ENCODE data around the gene TMED9.
A peak's percentile ranks its signal among the peaks of the same experiment; 100 is the strongest.

TMED9 gene

DNA sequence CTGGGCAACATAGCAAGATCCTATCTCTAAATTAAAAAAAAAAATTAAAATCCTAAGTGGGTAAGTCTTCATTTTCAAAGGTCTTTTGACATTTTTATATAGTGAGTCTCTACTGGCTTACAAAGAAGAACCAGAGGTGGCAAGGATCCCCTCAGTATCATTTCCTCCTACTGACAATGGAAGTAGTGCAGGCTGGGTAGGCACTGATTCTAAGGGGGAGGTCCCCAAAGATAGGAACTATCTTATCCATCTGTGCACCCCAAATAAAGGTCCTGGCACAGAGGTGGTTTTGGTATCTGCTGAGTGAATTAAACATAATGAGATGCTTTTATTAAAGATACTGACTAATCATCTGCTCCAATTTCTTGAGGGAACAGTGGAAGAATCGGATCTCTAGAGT is 41.9 kb upstream of the TMED9 start:
- no peak for TF ChIP-seq ZFX (IDR thresholded peaks at IDR 0.05)
- TF ChIP-seq, protein P1, sequence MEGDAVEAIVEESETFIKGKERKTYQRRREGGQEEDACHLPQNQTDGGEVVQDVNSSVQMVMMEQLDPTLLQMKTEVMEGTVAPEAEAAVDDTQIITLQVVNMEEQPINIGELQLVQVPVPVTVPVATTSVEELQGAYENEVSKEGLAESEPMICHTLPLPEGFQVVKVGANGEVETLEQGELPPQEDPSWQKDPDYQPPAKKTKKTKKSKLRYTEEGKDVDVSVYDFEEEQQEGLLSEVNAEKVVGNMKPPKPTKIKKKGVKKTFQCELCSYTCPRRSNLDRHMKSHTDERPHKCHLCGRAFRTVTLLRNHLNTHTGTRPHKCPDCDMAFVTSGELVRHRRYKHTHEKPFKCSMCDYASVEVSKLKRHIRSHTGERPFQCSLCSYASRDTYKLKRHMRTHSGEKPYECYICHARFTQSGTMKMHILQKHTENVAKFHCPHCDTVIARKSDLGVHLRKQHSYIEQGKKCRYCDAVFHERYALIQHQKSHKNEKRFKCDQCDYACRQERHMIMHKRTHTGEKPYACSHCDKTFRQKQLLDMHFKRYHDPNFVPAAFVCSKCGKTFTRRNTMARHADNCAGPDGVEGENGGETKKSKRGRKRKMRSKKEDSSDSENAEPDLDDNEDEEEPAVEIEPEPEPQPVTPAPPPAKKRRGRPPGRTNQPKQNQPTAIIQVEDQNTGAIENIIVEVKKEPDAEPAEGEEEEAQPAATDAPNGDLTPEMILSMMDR (conservative IDR thresholded peaks at IDR 0.05), result no peak
- H3K27ac ChIP-seq, result no peak overlapping the region

DNA sequence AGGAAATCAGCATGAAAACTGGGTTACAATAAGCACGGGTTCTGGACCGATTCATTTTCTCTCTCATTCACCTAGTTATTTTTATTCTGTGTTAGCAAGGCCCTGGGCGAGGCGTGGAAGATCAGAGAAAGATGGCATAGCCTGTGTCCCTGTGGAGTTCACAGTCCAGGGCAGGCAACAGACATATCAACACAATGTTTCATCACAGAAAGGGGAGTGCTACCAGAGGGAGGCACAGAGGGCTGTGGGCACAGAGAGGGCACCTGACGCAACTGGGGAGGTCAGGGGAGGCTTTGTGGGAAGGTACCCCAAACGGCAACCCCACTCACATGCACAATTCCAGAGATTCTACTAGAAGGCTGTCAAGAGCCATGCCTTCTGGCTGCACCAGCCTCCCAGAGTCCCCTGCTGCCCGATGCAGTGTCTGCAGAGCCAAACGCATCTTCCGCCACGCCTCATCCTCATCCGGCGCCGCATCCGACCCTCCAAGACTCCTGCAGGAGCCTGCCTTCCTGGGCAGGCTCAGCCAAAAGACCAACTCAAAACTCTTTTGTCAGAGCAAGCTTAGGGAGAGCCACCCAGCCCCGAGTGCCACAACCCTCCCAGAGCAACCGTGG is 39.1 kb upstream of the TMED9 start:
- H3K27ac ChIP-seq, result peak overlapping the region; percentile 85
- TF ChIP-seq, protein P1 (conservative IDR thresholded peaks at IDR 0.05), result no peak
- no peak for TF ChIP-seq ZFX (IDR thresholded peaks at IDR 0.05)

DNA sequence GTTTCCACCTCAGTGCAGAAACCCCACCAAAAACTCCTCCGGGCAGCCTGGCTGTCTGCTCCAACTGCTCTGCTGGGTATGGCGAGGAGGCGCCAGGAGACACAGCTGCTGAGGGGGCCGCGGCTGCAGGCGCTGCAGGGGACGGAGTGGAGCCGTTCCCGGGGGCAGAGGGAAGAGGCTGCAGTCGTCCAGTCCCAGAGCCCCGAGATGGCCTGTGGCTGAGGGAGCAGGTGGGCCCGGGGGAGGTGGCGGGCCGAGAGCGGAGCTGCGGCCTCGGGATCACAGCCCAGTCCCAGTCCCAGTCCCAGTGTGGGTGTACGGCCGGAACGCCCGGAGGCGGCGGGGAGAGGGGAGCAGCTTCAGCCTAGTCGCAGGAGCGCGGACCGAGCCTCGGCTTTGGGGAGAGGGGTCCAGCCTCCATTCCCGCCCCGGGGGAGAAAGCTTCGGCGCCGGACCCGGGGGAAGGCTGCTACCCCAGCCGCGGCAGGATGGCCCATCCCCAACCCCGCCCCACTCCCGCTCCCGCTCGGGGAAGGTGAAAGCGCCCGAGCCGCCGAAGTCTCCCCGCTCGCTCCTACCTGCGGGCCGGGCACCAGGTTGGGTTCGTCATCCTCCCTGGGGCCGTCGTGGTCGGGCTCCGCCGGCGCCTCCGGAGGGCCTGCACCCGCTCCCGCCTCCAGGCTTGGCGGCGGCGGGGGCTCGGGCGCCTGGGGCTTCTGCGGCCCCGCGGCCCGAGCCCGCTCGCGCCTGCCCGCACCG is 38.2 kb upstream of the TMED9 start:
- peak overlapping the region; percentile 85 for H3K27ac ChIP-seq
- TF ChIP-seq ZFX (IDR thresholded peaks at IDR 0.05), result peak; percentile 76
- TF ChIP-seq, protein P1 (conservative IDR thresholded peaks at IDR 0.05), result no peak

DNA sequence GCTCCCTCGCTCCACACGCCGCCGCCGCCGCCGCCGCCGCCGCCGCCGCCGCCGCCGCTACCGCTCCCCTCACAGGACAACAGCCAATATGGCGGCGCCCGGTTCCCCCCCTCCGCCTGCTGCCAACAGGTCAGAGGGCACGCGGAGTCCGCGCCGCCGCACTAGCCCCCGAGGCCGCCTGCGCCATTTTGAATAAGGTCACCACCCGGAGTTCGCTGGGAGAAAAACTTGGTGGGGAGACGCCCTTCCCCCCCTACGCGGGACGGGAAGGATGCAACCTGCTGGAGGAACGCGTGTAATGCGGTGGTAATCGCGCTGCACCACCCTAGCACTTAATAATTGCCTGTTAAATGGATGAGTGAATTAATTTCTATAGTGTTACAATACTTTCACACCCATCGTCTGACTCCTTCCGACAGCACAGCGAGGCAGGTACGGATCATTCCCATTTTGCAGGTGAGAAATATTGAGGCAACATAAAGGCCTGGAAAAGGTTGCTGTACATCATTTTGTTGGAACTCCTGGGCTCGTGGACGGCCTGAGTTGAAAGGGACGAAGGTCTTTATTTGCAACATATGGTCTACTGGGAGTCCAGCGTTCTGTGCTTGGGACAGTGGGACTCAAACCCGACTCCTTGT is 37.4 kb upstream of the TMED9 start, which contains the start of gene FAM193B:
TSS of gene FAM193B (minus strand) at position 90 of the 638 bp plus-strand sequence. CDS start 105 bp downstream, outside the sequence.
- no peak for TF ChIP-seq ZFX (IDR thresholded peaks at IDR 0.05)
- TF ChIP-seq, protein P1 (conservative IDR thresholded peaks at IDR 0.05), result peak; percentile 43
- peak within 1 kb of the TSS; percentile 85 for H3K27ac ChIP-seq

DNA sequence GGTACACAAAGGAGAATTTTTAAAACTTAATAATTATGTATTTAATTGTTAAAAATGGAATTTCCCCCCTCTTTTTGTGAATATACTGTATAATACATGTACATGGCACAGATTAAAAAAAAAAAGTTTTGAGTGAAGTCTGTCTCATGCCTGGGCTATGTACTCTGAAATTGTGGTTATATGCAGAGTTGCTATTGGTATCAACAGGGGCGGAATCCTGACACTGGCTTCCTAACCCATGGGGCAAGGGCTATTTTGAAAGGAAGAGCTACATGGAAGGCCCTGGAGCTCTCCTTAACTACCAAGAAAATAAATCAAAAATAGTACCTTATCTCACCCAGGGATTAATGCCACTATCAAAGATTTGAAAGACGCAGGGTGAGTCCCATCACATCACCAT is 36.8 kb upstream of the TMED9 start:
- TF ChIP-seq, protein P1 (conservative IDR thresholded peaks at IDR 0.05), result no peak
- TF ChIP-seq ZFX (IDR thresholded peaks at IDR 0.05), result no peak
- peak overlapping the region; percentile 85; the same call in 1 of the 2 replicates for H3K27ac ChIP-seq

DNA sequence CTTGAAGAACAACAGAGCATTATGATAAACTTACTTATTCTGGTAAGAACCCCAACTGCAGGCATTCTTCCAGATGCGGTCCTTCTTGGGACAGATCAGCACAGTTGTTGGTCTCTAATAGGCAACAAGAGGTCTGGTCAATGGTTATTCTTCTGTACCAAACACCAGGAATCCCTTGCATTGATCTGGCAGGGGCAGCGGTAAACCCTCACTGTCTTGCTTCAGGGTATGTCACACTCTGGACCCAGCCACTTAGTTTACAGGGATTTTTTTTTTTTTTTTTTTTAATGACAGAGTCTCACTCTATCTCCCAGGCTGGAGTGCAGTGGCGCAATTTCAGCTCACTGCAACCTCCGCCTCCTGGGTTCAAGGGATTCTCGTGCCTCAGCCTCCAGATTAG is 36.3 kb upstream of the TMED9 start:
- no peak overlapping the region for H3K27ac ChIP-seq
- TF ChIP-seq, protein P1 (conservative IDR thresholded peaks at IDR 0.05), result no peak
- TF ChIP-seq ZFX (IDR thresholded peaks at IDR 0.05), result no peak
